Activated B cell treated with CpG ODN at 0.5 μM for 24 hours (primary cell): ENCODE results near the gene SELENON. TPM values are rescaled to one million over a fixed set of nuclear protein-coding genes. Genes with fewer than 3 reads are reported as not detected.
A peak's percentile ranks its signal among the peaks of the same experiment; 100 is the strongest.

Source experiments
- ATAC-seq: fragments of 200-7000 bp; cut with Tn5 transposase; one replicate; pipeline ENCODE4 v1.10.0; 2021; ENCODE audit warnings: low read depth, mild to moderate bottlenecking, moderate library complexity
- CTCF ChIA-PET: fragments of 350-600 bp; sonication (Branson Sonifier 250); formaldehyde crosslinking; loops from one replicate; lab custom pipeline; 2021; ENCODE audit warnings: antibody characterized with exemption; lab: Charles Lee
- POLR2A ChIA-PET: fragments of 350-600 bp; sonication (Branson Sonifier 250); formaldehyde crosslinking; loops from one replicate; lab custom pipeline; 2021; ENCODE audit warnings: antibody characterized with exemption; lab: Charles Lee
- DNase-seq: peaks from one replicate; pipeline ENCODE4 v3.0.0; 2022
- H3K27ac Mint-ChIP-seq: one replicate; pipeline ENCODE4 v1.8.0; 2020; ENCODE audit warnings: mixed read lengths
- H3K27me3 Mint-ChIP-seq: one replicate; pipeline ENCODE4 v1.8.0; 2021; ENCODE audit warnings: mixed read lengths
- H3K36me3 Mint-ChIP-seq: one replicate; pipeline ENCODE4 v1.8.0; 2021; ENCODE audit warnings: low read depth, mixed read lengths
- H3K4me1 Mint-ChIP-seq: one replicate; pipeline ENCODE4 v1.8.0; 2021; ENCODE audit warnings: mixed read lengths
- H3K4me3 Mint-ChIP-seq: one replicate; pipeline ENCODE4 v1.8.0; 2020; ENCODE audit warnings: mild to moderate bottlenecking, mixed read lengths
- H3K9me3 Mint-ChIP-seq: one replicate; pipeline ENCODE4 v1.8.0; 2020; ENCODE audit warnings: mixed read lengths
- CTCF ChIP-seq: fragments of 200-600 bp; IDR thresholded peaks from one replicate; pipeline ENCODE4 v1.8.0; 2022; ENCODE audit warnings: antibody characterized with exemption, mild to moderate bottlenecking
- intact Hi-C: fragments of 100-400 bp; cut with micrococcal nuclease; formaldehyde crosslinking; loops from one replicate; pipeline ENCODE4 v1.15.1; 2024
- total RNA-seq: library from RNA; stranded (reverse); gene quantifications from 2 replicates; pipeline ENCODE4 v1.2.3, GENCODE V29; 2022

Gene SELENON
- total RNA-seq, 1 donor from 2014 or later: 15.1 TPM

- peaks cover 25% of the 10 kb centered on the region for H3K27me3 Mint-ChIP-seq
- peak overlapping the region; percentile 5 for H3K4me3 Mint-ChIP-seq
- ATAC-seq (peak; percentile 56), DNase-seq (no peak)
- no peaks in the 10 kb centered on the region for H3K9me3 Mint-ChIP-seq
- intact Hi-C loops: no loop called here
- peaks cover 45% of the 10 kb centered on the region for H3K4me1 Mint-ChIP-seq
- CTCF ChIA-PET: no interaction called here
- POLR2A ChIA-PET: no interaction called here
- no peaks in the 10 kb centered on the region for H3K36me3 Mint-ChIP-seq
- no peak for TF ChIP-seq CTCF
- H3K27ac Mint-ChIP-seq: no peak overlapping the region
Measured at GRCh38 chr1:25774921-25775771, 24.8 kb upstream of the SELENON start.

GRCh38 chr1:25779388-25779787 lies 20.6 kb upstream of the SELENON start:
- H3K4me3 Mint-ChIP-seq: no peak overlapping the region
- CTCF ChIA-PET: no interaction called here
- no peak for ATAC-seq
- H3K27me3 Mint-ChIP-seq: peaks cover 2% of the 10 kb centered on the region
- POLR2A ChIA-PET: no interaction called here
- no peaks in the 10 kb centered on the region for H3K36me3 Mint-ChIP-seq
- peaks cover 22% of the 10 kb centered on the region for H3K4me1 Mint-ChIP-seq
- H3K9me3 Mint-ChIP-seq: no peaks in the 10 kb centered on the region
- intact Hi-C loops: no loop called here
- TF ChIP-seq CTCF: no peak
- H3K27ac Mint-ChIP-seq: no peak overlapping the region
- DNase-seq: no peak

GRCh38 chr1:25779894-25780293 lies 20.1 kb upstream of the SELENON start:
- no peaks in the 10 kb centered on the region for H3K9me3 Mint-ChIP-seq
- H3K4me1 Mint-ChIP-seq: peaks cover 17% of the 10 kb centered on the region
- H3K27ac Mint-ChIP-seq: no peak overlapping the region
- TF ChIP-seq CTCF: no peak
- peaks cover 2% of the 10 kb centered on the region for H3K27me3 Mint-ChIP-seq
- intact Hi-C loops: no loop called here
- CTCF ChIA-PET: no interaction called here
- ATAC-seq (no peak), DNase-seq (no peak)
- no peak overlapping the region for H3K4me3 Mint-ChIP-seq
- POLR2A ChIA-PET: no interaction called here
- no peaks in the 10 kb centered on the region for H3K36me3 Mint-ChIP-seq

- Mint-ChIP-seq H3K27me3 (no peaks in the 10 kb centered on the region), H3K27ac (no peak overlapping the region), H3K4me1 (peaks cover 11% of the 10 kb centered on the region), H3K9me3 (no peaks in the 10 kb centered on the region), H3K4me3 (no peak overlapping the region), H3K36me3 (no peaks in the 10 kb centered on the region)
- DNase-seq (no peak), ATAC-seq (no peak)
- POLR2A ChIA-PET: no interaction called here
- TF ChIP-seq CTCF: no peak
- CTCF ChIA-PET: no interaction called here
- intact Hi-C loops: no loop called here
Measured at GRCh38 chr1:25780318-25781129, 19.5 kb upstream of the SELENON start.

GRCh38 chr1:25781130-25781433 lies 18.9 kb upstream of the SELENON start:
- H3K36me3 Mint-ChIP-seq: no peaks in the 10 kb centered on the region
- H3K27ac Mint-ChIP-seq: no peak overlapping the region
- no peak overlapping the region for H3K4me3 Mint-ChIP-seq
- POLR2A ChIA-PET: no interaction called here
- H3K27me3 Mint-ChIP-seq: no peaks in the 10 kb centered on the region
- DNase-seq: no peak
- intact Hi-C loops: no loop called here
- no peak for ATAC-seq
- TF ChIP-seq CTCF: no peak
- no peaks in the 10 kb centered on the region for H3K9me3 Mint-ChIP-seq
- H3K4me1 Mint-ChIP-seq: peaks cover 9% of the 10 kb centered on the region
- CTCF ChIA-PET: no interaction called here
